Measurements from ENCODE around the gene CRYGB. TPM values are rescaled to one million over a fixed set of nuclear protein-coding genes. Genes with fewer than 3 reads are reported as not detected.

Gene CRYGB, protein sequence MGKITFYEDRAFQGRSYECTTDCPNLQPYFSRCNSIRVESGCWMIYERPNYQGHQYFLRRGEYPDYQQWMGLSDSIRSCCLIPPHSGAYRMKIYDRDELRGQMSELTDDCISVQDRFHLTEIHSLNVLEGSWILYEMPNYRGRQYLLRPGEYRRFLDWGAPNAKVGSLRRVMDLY
- total RNA-seq (2022; extraction: Qiagen RNA extraction), result not detected in 5 replicates

DNA sequence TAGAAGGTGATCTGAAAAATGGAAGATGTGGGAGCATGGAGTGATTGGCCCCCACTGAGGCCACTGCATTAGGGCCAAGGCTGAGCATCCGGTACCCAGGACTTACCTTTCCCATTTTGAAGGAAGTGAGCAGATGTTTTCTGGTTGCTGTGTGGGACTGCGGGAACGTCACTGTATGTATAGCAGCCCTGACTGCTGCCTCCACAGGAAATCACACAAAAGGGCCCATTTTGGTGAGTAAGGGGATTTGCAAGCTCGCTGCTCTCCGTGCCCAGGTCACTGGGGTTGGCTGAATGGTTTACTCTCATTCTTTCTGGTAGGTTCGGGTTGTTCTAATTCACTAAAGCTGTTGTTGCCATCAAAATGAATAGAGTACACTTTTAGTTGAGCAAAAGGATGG, at the start of gene CRYGB:
Gene CRYGB, minus strand, starts transcription at position 153 of the 400 bp plus-strand sequence. Its CDS starts 38 bp downstream, at position 115.

DNA sequence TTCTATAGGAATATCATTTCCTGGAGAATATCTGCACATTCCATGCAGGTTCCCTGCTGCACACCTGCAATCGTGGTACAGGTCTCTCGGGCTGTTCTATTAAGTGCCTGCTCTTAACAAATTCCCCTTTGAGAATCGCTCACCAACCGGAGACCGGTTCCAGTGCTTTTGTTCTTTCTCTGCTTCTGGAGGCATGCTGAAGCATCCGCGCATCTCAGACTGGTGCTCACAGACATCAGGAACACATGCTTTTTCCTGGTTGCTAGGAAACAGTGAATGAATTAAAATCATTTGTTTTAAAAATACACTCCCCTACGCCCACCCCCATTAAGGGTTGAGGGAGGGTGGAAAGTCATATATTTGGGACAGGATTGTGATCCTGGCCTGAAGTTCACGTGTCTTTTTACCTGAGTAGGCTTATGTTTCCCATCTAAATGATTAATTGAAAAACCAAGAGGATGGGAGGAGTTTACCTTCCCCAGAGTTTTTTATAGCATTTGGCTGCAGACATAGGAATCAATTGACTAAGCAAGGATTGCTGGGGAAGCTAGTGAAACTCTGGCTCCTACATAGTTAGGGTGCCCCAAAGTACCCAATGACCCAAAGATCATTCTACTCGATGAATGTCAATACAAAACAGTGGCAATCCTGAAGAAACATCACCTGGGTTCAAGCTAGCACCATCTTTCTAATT, 44.0 kb upstream of the CRYGB start, which contains the start of gene C2orf80:
Gene C2orf80, minus strand, starts transcription at position 221 of the 694 bp plus-strand sequence. CDS start 3,044 bp downstream, outside the sequence.

DNA sequence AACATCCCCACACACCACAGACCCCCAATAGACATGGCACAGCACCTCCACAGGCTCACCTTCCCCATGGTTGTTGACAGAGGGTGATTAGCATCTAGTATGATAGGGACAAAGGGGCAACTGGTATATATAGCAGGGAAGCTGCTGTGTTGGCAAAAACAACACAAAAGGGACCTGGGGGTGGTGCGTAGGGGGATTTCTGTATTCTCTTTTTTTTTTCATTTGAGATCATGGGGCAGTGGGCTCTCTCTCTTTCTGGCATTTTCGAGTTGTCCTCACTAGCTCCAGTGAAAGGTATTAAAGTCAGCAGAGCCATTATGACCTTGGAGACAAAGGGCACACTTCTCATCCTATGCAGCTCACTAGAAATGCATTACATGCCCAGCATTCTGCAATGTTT, 17.5 kb upstream of the CRYGB start, which contains the start of gene CRYGA:
Gene CRYGA, minus strand, starts transcription at position 101 of the 400 bp plus-strand sequence. Its CDS starts 33 bp downstream, at position 68.

DNA sequence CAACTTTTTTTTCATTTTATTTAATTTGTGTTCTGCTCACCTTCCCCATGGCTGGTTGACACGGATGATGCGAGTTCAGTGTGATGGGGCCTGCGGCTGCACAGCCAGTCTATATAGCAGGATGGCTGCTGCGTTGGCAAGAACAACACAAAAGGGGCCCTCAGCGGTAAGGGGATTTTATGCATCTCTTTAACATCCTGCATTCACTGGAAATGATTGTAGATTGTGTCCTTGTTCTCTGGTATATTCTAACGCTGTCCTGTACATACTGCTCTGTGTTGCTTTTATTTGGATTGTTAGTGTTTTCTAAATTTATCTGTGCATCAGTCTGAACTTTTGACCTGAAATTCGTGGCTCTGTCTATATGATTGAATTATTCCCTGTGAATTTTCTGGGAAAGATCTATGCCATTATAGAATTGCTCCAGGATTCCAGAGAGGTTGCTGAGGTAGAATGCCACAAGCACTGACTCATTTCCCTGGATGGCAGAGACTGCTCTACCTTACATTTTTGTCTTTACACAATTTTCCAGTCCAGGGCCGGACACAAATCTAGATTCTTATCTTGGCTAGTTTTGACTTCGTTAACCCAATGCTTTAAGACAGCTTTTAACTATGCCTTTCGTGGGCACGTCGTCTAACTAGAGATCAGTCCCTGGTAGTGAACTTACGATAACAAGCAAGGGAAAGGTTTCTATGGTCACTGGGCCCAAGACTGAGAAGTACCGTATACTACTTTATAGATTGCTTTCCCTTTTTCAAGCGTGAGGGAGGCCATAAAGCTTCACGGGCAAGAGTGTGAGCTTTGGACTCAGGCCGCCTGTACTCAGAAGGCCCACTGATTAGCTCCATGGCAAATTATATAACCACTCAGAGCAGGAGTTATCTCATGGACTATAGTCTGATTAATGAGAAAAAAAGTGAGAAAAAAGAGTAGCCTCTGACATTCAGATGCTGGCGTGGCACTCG, 15.9 kb downstream of the CRYGB start, which contains the start of gene CRYGC:
Gene CRYGC, minus strand, starts transcription at position 85 of the 968 bp plus-strand sequence. Its CDS starts 36 bp downstream, at position 49.

DNA sequence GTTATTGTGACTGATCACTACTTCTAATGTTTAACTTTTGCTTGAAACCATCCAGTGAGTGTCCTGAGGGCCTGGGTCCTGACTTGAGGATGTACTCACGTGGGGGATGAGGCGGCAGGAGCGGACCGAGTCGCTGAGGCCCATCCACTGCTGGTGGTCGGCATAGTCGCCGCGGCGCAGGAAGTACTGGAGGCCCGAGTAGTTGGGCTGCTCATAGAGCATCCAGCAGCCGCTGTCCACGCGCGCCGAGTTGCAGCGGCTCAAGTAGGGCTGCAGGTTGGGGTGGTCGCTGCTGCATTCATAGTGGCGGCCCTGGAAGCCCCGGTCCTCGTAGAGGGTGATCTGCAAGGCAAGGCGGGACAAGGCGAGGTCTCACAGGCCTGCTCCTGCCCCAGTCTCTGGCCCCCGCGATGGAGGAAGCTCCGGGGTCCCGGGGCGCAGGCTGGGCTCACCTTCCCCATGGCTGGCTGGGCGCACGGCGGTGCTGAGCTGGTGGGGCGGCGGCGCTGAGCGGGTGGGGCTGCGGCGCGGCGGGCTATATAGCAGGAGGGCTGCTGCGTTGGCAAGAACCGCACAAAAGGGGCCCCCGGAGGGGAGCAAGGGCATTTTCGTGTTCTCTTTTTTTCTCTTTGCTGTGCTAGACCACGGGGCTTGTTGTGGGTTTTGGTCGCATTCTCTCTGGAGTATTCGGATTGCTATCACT, 21.8 kb downstream of the CRYGB start, which contains the start of gene CRYGD:
Gene CRYGD, minus strand, starts transcription at position 512 of the 703 bp plus-strand sequence. Its CDS starts 51 bp downstream, at position 461.

Other genes with a start within 250 kb of the CRYGB start
- gene PLEKHM3, start 120.6 kb downstream of the CRYGB start, total RNA-seq (2022; extraction: Qiagen RNA extraction), result 1.8 to 3.1 TPM (median 2.4 TPM) in 5 replicates
- gene CRYGD, start 21.6 kb downstream of the CRYGB start, total RNA-seq (2022; extraction: Qiagen RNA extraction), result not detected in 5 replicates
- gene CRYGC, start 16.3 kb downstream of the CRYGB start, total RNA-seq (2022; extraction: Qiagen RNA extraction), result not detected in 5 replicates
- not detected in 5 replicates for gene CRYGA, start 17.4 kb upstream of the CRYGB start, total RNA-seq (2022; extraction: Qiagen RNA extraction)
- gene C2orf80, start 43.9 kb upstream of the CRYGB start, total RNA-seq (2022; extraction: Qiagen RNA extraction), result not detected in 5 replicates
- 74.9 to 92.9 TPM (median 80.1 TPM) in 5 replicates for gene IDH1, start 108.9 kb upstream of the CRYGB start, total RNA-seq (2022; extraction: Qiagen RNA extraction)
- gene PIKFYVE, start 120.1 kb upstream of the CRYGB start, total RNA-seq (2022; extraction: Qiagen RNA extraction), result 4.6 to 7.0 TPM (median 6.2 TPM) in 5 replicates

All from A549 treated with AZD2906 at 1 μM for 4 hours (cell line).